GM19397 (cell line): Measurements from ENCODE around the gene SLC8B1.

Experiments used
- ATAC-seq: cut with Tn5 transposase; IDR thresholded peaks from one replicate; pipeline ENCODE4 v1.9.1; 2021; ENCODE audit warnings: mild to moderate bottlenecking, moderate library complexity; ENCODE audit not compliant: unreplicated experiment

Gene SLC8B1

GRCh38 chr12:113334786-113335539 is at the start of gene SLC8B1:
TSS of gene SLC8B1 (minus strand) at chr12:113335109. CDS start at chr12:113332878, 2,231 bp downstream.
- ATAC-seq = peak; percentile 95

- ATAC-seq = no peak
Measured at GRCh38 chr12:113382206-113382605, 47.3 kb upstream of the SLC8B1 start.

GRCh38 chr12:113381220-113381619 is 46.3 kb upstream of the SLC8B1 start:
- ATAC-seq = no peak

GRCh38 chr12:113378291-113378690 is 43.4 kb upstream of the SLC8B1 start:
- ATAC-seq = no peak

- ATAC-seq = no peak
Measured at GRCh38 chr12:113374823-113375428, 40.0 kb upstream of the SLC8B1 start.

- no peak for ATAC-seq
Measured at GRCh38 chr12:113373969-113374368, 39.1 kb upstream of the SLC8B1 start.

GRCh38 chr12:113373440-113373839 is 38.5 kb upstream of the SLC8B1 start:
- no peak for ATAC-seq

GRCh38 chr12:113372371-113372770 is 37.5 kb upstream of the SLC8B1 start:
- ATAC-seq = no peak

- no peak for ATAC-seq
Measured at GRCh38 chr12:113371808-113372207, 36.9 kb upstream of the SLC8B1 start.

GRCh38 chr12:113370923-113371682 is 36.2 kb upstream of the SLC8B1 start:
- ATAC-seq = no peak

GRCh38 chr12:113369391-113369985 is 34.6 kb upstream of the SLC8B1 start:
- no peak for ATAC-seq

- ATAC-seq = no peak
Measured at GRCh38 chr12:113368331-113368730, 33.4 kb upstream of the SLC8B1 start.

- ATAC-seq = no peak
Measured at GRCh38 chr12:113366827-113367226, 31.9 kb upstream of the SLC8B1 start.

- ATAC-seq = no peak
Measured at GRCh38 chr12:113365639-113366395, 30.9 kb upstream of the SLC8B1 start.

GRCh38 chr12:113364698-113365097 is 29.8 kb upstream of the SLC8B1 start:
- no peak for ATAC-seq

GRCh38 chr12:113361574-113362370 is 26.9 kb upstream of the SLC8B1 start:
- ATAC-seq = no peak

GRCh38 chr12:113359939-113360748 is 25.2 kb upstream of the SLC8B1 start:
- ATAC-seq = no peak

- ATAC-seq = no peak
Measured at GRCh38 chr12:113359133-113359938, 24.4 kb upstream of the SLC8B1 start.
